Testis (tissue), 2 donors: Measurements from ENCODE around the gene NNMT.

Source experiments
- POLR2A ChIP-seq: fragments of 450-650 bp; IDR thresholded peaks from one replicate; pipeline ENCODE4 v1.6.1; 2017; ENCODE audit warnings: antibody characterized with exemption, mild to moderate bottlenecking, moderate library complexity
- TF ChIP-seq, protein P1 (sequence below), 3 experiments: fragments of 450-650 bp in 2 of 3; fragments of 200-600 bp in 1 of 3; sonication (generic) in 1 of 3; IDR thresholded peaks; one replicate each; pipeline ENCODE4 v1.5.1; 2016 to 2019; ENCODE audit warnings: antibody characterized with exemption in 3 of 3, mild to moderate bottlenecking in 2 of 3, moderate library complexity in 1 of 3

- TF ChIP-seq, protein P1, sequence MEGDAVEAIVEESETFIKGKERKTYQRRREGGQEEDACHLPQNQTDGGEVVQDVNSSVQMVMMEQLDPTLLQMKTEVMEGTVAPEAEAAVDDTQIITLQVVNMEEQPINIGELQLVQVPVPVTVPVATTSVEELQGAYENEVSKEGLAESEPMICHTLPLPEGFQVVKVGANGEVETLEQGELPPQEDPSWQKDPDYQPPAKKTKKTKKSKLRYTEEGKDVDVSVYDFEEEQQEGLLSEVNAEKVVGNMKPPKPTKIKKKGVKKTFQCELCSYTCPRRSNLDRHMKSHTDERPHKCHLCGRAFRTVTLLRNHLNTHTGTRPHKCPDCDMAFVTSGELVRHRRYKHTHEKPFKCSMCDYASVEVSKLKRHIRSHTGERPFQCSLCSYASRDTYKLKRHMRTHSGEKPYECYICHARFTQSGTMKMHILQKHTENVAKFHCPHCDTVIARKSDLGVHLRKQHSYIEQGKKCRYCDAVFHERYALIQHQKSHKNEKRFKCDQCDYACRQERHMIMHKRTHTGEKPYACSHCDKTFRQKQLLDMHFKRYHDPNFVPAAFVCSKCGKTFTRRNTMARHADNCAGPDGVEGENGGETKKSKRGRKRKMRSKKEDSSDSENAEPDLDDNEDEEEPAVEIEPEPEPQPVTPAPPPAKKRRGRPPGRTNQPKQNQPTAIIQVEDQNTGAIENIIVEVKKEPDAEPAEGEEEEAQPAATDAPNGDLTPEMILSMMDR (IDR thresholded peaks at IDR 0.05) = no peak
- TF ChIP-seq POLR2A = no peak
Observed at GRCh38 chr11:114346709-114347141, 50.5 kb downstream of the NNMT start.
